ENCODE measurements around the gene CCDC180.

DNA sequence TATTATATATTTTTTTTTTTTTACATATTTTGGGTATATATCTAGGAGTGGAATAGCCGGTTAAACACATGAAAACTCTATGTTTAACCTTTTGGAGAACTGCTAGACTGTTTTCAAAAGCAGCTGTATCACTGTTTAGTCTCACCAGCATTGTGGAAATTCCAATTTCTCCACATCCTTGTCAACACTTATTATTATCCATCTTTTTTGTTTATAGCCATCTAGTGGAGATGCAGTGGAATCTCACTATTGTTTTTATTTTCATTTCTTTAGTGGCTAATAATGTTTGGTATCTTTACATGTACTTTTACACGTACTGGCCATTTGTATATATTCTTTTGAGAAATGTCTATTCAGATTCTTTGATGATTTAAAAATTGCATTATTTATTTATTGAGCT lies 22.7 kb upstream of the CCDC180 start:
- TF ChIP-seq POLR2AphosphoS5 (IDR thresholded peaks at IDR 0.05; ENCODE audit: borderline replicate concordance, low read depth, low read length) (no peak), EZH2 (IDR thresholded peaks at IDR 0.05) (no peak)
